Measurements from ENCODE around the gene PTH1R. TPM values are rescaled to one million over a fixed set of nuclear protein-coding genes. Genes with fewer than 3 reads are reported as not detected.

PTH1R gene
- polyA plus RNA-seq, 1 of the 3 experiments (the other 2 are of a cell fraction) = 0.07 TPM

DNA sequence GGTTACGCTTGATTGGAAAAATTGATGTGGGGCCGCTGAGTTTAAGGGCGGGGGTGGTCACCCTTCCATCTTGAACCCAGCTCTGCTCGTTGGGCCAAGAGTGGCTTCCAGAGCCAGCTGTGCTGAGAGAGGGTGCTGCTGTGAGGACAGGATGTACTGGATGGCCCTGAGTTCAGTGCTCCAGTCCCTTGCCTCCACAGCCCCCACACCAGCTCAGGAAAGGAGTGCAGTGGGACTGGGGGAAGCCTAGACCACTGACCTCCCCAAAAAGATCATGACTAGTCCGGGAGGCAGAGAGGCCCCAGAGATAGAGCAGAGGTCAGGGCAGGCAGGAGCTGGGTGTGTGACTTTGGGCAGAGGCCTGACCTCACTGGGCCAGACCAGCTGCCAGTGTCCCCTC is 4.0 kb upstream of the PTH1R start:
- Histone ChIP-seq H4K20me1 (ENCODE audit: insufficient read depth) (no peaks in the 10 kb centered on the region), H3K4me1 (ENCODE audit: control insufficient read depth in 1 of 2, insufficient read depth in 2 of 2, low read depth in 1 of 2, low read length in 1 of 2) (peaks cover 0 to 12% of the 10 kb centered on the region in 2 experiments; a peak in 1 of 4 replicates), H3K4me2 (no peak overlapping the region), H3K9me3 (no peaks in the 10 kb centered on the region), H3K9me2 (no peaks in the 10 kb centered on the region), H3K79me2 (ENCODE audit: insufficient read depth) (no peaks in the 10 kb centered on the region), H3K4me3 (ENCODE audit: low read depth in 2 of 2, low read length in 1 of 2) (no peak overlapping the region), H3K36me3 (replicated peaks in 1 of 2; ENCODE audit: control insufficient read depth in 1 of 2, insufficient read depth in 2 of 2, low read length in 1 of 2) (no peaks in the 10 kb centered on the region), H3K27me3 (ENCODE audit: insufficient read depth) (no peaks in the 10 kb centered on the region), H2AFZ (ENCODE audit: low read depth) (no peak overlapping the region), H3K9ac (no peak overlapping the region), H3F3A (replicated peaks; ENCODE audit: insufficient read depth) (no peaks in the 10 kb centered on the region), H3K27ac (ENCODE audit: low read depth in 2 of 2, low read length in 1 of 2) (no peak overlapping the region)
- POLR2A ChIA-PET = interaction anchor here (1.2 kb wide), 1 partner anchor 28 kb away, joined by 3 read pairs; no protein-coding TSS in a partner anchor
- DNase-seq = no peak
- 60% methylated on average over 3 of the region's 5 CpGs for WGBS (ENCODE audit: low lambda C conversion rate)
- TF ChIP-seq EZH2phosphoT487 (IDR thresholded peaks at IDR 0.05; ENCODE audit: borderline replicate concordance, low read depth) (no peak), EP300 (IDR thresholded peaks at IDR 0.05; ENCODE audit: borderline replicate concordance in 1 of 2, low read depth in 1 of 2, low read length in 1 of 2) (no peak), NFIC (IDR thresholded peaks at IDR 0.05; ENCODE audit: borderline replicate concordance) (no peak), GATA2 (CRISPR knock-in tag; IDR thresholded peaks at IDR 0.05) (no peak), ELF1 (IDR thresholded peaks at IDR 0.05) (no peak), REST (IDR thresholded peaks at IDR 0.05; ENCODE audit: low read depth, low read length) (no peak), YY1 (IDR thresholded peaks at IDR 0.05; ENCODE audit: low read depth) (no peak)
- TF ChIP-seq, protein P1, sequence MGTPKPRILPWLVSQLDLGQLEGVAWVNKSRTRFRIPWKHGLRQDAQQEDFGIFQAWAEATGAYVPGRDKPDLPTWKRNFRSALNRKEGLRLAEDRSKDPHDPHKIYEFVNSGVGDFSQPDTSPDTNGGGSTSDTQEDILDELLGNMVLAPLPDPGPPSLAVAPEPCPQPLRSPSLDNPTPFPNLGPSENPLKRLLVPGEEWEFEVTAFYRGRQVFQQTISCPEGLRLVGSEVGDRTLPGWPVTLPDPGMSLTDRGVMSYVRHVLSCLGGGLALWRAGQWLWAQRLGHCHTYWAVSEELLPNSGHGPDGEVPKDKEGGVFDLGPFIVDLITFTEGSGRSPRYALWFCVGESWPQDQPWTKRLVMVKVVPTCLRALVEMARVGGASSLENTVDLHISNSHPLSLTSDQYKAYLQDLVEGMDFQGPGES (IDR thresholded peaks at IDR 0.05; ENCODE audit: low read depth, low read length) = no peak
- CTCF ChIA-PET = interaction anchor here (1.2 to 16.8 kb wide), 3 partner anchors 18 to 36 kb away, joined by 3 to 480 read pairs (median 11); partner anchors contain the start of gene PTH1R

DNA sequence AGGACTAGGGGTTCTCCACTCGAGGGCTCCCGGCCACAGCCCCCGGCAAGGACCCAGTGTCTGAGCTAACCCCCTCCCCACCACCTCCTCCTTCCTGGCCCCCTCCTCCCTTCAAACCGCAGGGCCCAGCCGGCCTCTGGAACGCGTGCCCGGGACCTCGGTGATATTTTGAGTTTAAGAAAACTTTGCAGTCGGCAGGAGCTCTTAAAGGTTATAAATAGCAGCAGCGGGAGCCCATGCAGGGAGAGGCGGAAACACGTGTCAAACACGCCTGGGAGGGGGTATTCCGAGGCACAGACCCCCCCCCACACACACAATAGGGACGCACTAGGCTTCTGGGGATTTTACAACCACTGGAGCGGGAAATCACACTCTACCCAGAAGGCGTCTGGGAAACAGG is 3.1 kb upstream of the PTH1R start:
- H4K20me1 ChIP-seq (ENCODE audit: insufficient read depth) = no peaks in the 10 kb centered on the region
- no peak overlapping the region for H3K4me2 ChIP-seq
- no peak overlapping the region for H2AFZ ChIP-seq (ENCODE audit: low read depth)
- no peak overlapping the region for H3K27ac ChIP-seq (ENCODE audit: low read depth in 2 of 2, low read length in 1 of 2)
- H3K9me2 ChIP-seq = no peaks in the 10 kb centered on the region
- no peak overlapping the region for H3K9ac ChIP-seq
- peaks cover 0 to 15% of the 10 kb centered on the region in 2 experiments; a peak in 1 of 4 replicates for H3K4me1 ChIP-seq (ENCODE audit: control insufficient read depth in 1 of 2, insufficient read depth in 2 of 2, low read depth in 1 of 2, low read length in 1 of 2)
- no peaks in the 10 kb centered on the region for H3K27me3 ChIP-seq (ENCODE audit: insufficient read depth)
- no peaks in the 10 kb centered on the region for H3K36me3 ChIP-seq (replicated peaks in 1 of 2; ENCODE audit: control insufficient read depth in 1 of 2, insufficient read depth in 2 of 2, low read length in 1 of 2)
- CTCF ChIA-PET = interaction anchor here (1.6 to 16.8 kb wide), 2 partner anchors 15 to 17 kb away, joined by 4 to 480 read pairs; partner anchors contain the start of gene PTH1R
- no peak overlapping the region for H3K4me3 ChIP-seq (ENCODE audit: low read depth in 2 of 2, low read length in 1 of 2)
- no peaks in the 10 kb centered on the region for H3K9me3 ChIP-seq
- no peak for DNase-seq
- POLR2A ChIA-PET = no interaction called here
- 82% methylated on average over 15 of the region's 18 CpGs for WGBS (ENCODE audit: low lambda C conversion rate)
- H3K79me2 ChIP-seq (ENCODE audit: insufficient read depth) = no peaks in the 10 kb centered on the region
- H3F3A ChIP-seq (replicated peaks; ENCODE audit: insufficient read depth) = no peaks in the 10 kb centered on the region
- TF ChIP-seq GATA2 (CRISPR knock-in tag; IDR thresholded peaks at IDR 0.05) (no peak), FOSL2 (IDR thresholded peaks at IDR 0.05; ENCODE audit: borderline replicate concordance, low read depth) (no peak), RAD21 (IDR thresholded peaks at IDR 0.05; ENCODE audit: low read length) (no peak), RCOR1 (IDR thresholded peaks at IDR 0.05; ENCODE audit: low read length) (no peak), REST (IDR thresholded peaks at IDR 0.05; ENCODE audit: low read depth, low read length) (no peak), RFX5 (IDR thresholded peaks at IDR 0.05; ENCODE audit: low read length) (no peak), NFIC (IDR thresholded peaks at IDR 0.05; ENCODE audit: borderline replicate concordance) (no peak)
- TF ChIP-seq, protein P2, sequence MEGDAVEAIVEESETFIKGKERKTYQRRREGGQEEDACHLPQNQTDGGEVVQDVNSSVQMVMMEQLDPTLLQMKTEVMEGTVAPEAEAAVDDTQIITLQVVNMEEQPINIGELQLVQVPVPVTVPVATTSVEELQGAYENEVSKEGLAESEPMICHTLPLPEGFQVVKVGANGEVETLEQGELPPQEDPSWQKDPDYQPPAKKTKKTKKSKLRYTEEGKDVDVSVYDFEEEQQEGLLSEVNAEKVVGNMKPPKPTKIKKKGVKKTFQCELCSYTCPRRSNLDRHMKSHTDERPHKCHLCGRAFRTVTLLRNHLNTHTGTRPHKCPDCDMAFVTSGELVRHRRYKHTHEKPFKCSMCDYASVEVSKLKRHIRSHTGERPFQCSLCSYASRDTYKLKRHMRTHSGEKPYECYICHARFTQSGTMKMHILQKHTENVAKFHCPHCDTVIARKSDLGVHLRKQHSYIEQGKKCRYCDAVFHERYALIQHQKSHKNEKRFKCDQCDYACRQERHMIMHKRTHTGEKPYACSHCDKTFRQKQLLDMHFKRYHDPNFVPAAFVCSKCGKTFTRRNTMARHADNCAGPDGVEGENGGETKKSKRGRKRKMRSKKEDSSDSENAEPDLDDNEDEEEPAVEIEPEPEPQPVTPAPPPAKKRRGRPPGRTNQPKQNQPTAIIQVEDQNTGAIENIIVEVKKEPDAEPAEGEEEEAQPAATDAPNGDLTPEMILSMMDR (IDR thresholded peaks at IDR 0.05) = no peak
- TF ChIP-seq, protein P3, sequence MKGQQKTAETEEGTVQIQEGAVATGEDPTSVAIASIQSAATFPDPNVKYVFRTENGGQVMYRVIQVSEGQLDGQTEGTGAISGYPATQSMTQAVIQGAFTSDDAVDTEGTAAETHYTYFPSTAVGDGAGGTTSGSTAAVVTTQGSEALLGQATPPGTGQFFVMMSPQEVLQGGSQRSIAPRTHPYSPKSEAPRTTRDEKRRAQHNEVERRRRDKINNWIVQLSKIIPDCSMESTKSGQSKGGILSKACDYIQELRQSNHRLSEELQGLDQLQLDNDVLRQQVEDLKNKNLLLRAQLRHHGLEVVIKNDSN (IDR thresholded peaks at IDR 0.05; ENCODE audit: borderline replicate concordance, low read depth) = no peak

Data from SK-N-SH (cell line).